ENCODE measurements around the gene LTBP1. TPM values are rescaled to one million over a fixed set of nuclear protein-coding genes. Genes with fewer than 3 reads are reported as not detected.

LTBP1 gene
- total RNA-seq, 1 experiment from 2014 or later: 12.5 TPM

DNA sequence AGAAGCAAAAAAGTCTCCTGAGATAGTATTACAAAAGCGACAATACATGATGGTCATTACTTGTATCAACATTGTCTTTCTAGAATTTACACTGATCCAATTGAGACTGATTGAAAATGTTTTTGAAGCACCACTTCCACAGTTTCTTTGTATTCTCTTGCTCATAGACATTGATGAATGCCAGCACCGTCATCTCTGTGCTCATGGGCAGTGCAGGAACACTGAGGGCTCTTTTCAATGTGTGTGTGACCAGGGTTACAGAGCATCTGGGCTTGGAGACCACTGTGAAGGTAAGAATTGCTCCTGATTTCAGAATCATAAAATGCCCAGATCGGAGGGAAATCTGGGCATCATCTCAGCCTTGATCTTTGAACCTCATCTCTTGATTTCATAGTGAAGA, 354.6 kb downstream of the LTBP1 start:
- no peaks in the 10 kb centered on the region; the same call in 1 of the 2 replicates for H3K4me1 ChIP-seq (ENCODE audit: control insufficient read depth, insufficient read depth, low read length)
- ATAC-seq (no peak), DNase-seq (ENCODE audit: low read depth, low spot score) (no peak)
- intact Hi-C loops (cut with micrococcal nuclease; ENCODE audit: unreplicated experiment): no loop called here
- ChIA-PET POLR2A (no interaction called here), CTCF (no interaction called here)
- H3K4me3 ChIP-seq (ENCODE audit: low read depth in 2 of 2, low read length in 2 of 2): no peak overlapping the region
- H3K27ac ChIP-seq (ENCODE audit: low read length): no peak overlapping the region
- no peaks in the 10 kb centered on the region for H3K36me3 ChIP-seq (ENCODE audit: control insufficient read depth, insufficient read depth, low read length)
- H3K27me3 ChIP-seq (ENCODE audit: control insufficient read depth, insufficient read depth, low read length): no peaks in the 10 kb centered on the region
- in situ Hi-C loops (cut with HindIII; ENCODE audit: low pct_unique_long_range_greater_than_20kb, low sequenced_read_pairs): no loop called here
- TF ChIP-seq SIN3A (IDR thresholded peaks at IDR 0.05; ENCODE audit: borderline replicate concordance, insufficient read depth, low read depth, low read length): no peak
- no peak for TF ChIP-seq CTCF (IDR thresholded peaks at IDR 0.05)
- no peak for TF ChIP-seq TCF7L2 (IDR thresholded peaks at IDR 0.05; ENCODE audit: low read depth, low read length)
- TF ChIP-seq, protein P1, sequence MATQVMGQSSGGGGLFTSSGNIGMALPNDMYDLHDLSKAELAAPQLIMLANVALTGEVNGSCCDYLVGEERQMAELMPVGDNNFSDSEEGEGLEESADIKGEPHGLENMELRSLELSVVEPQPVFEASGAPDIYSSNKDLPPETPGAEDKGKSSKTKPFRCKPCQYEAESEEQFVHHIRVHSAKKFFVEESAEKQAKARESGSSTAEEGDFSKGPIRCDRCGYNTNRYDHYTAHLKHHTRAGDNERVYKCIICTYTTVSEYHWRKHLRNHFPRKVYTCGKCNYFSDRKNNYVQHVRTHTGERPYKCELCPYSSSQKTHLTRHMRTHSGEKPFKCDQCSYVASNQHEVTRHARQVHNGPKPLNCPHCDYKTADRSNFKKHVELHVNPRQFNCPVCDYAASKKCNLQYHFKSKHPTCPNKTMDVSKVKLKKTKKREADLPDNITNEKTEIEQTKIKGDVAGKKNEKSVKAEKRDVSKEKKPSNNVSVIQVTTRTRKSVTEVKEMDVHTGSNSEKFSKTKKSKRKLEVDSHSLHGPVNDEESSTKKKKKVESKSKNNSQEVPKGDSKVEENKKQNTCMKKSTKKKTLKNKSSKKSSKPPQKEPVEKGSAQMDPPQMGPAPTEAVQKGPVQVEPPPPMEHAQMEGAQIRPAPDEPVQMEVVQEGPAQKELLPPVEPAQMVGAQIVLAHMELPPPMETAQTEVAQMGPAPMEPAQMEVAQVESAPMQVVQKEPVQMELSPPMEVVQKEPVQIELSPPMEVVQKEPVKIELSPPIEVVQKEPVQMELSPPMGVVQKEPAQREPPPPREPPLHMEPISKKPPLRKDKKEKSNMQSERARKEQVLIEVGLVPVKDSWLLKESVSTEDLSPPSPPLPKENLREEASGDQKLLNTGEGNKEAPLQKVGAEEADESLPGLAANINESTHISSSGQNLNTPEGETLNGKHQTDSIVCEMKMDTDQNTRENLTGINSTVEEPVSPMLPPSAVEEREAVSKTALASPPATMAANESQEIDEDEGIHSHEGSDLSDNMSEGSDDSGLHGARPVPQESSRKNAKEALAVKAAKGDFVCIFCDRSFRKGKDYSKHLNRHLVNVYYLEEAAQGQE (IDR thresholded peaks at IDR 0.05; ENCODE audit: insufficient read depth in 1 of 2, low read depth in 2 of 2, low read length in 1 of 2): no peak
- TF ChIP-seq POLR2AphosphoS5 (IDR thresholded peaks at IDR 0.05; ENCODE audit: low read depth, low read length): no peak
- BruUV-seq (replicated peaks): no TSS peak
- H3K9me3 ChIP-seq (ENCODE audit: control insufficient read depth, insufficient read depth, low read depth, low read length): no peaks in the 10 kb centered on the region

DNA sequence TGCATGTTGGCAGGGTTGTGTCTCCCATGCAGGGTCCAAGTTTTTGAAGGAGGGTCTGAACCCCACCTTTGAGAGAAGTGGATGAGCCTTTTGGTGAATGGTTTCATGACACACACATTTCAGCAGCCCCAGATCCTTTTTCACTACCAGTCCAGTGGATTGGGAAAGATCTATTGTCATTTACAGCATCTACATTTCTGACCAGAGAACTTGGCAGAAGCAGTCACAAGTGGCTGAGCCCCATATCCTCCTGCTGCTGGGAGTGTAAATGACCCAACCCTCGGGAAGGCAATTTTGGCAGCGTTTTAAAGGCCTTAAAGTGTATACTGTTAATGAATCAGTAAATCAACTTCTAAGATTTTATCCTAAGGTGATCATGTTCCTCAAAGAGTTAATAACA, 355.6 kb downstream of the LTBP1 start:
- no peak for TF ChIP-seq POLR2AphosphoS5 (IDR thresholded peaks at IDR 0.05; ENCODE audit: low read depth, low read length)
- TF ChIP-seq SIN3A (IDR thresholded peaks at IDR 0.05; ENCODE audit: borderline replicate concordance, insufficient read depth, low read depth, low read length): no peak
- no peak for TF ChIP-seq TCF7L2 (IDR thresholded peaks at IDR 0.05; ENCODE audit: low read depth, low read length)
- no peak for TF ChIP-seq CTCF (IDR thresholded peaks at IDR 0.05)
- TF ChIP-seq, protein P1 (IDR thresholded peaks at IDR 0.05; ENCODE audit: insufficient read depth in 1 of 2, low read depth in 2 of 2, low read length in 1 of 2): no peak
- no peaks in the 10 kb centered on the region; the same call in 1 of the 2 replicates for H3K4me1 ChIP-seq (ENCODE audit: control insufficient read depth, insufficient read depth, low read length)
- H3K9me3 ChIP-seq (ENCODE audit: control insufficient read depth, insufficient read depth, low read depth, low read length): no peaks in the 10 kb centered on the region
- BruUV-seq (replicated peaks): no TSS peak
- no peak overlapping the region for H3K4me3 ChIP-seq (ENCODE audit: low read depth in 2 of 2, low read length in 2 of 2)
- intact Hi-C loops (cut with micrococcal nuclease; ENCODE audit: unreplicated experiment) (no loop called here), in situ Hi-C loops (cut with HindIII; ENCODE audit: low pct_unique_long_range_greater_than_20kb, low sequenced_read_pairs) (no loop called here)
- POLR2A ChIA-PET: no interaction called here
- no peaks in the 10 kb centered on the region for H3K36me3 ChIP-seq (ENCODE audit: control insufficient read depth, insufficient read depth, low read length)
- no peaks in the 10 kb centered on the region for H3K27me3 ChIP-seq (ENCODE audit: control insufficient read depth, insufficient read depth, low read length)
- DNase-seq (ENCODE audit: low read depth, low spot score) (no peak), ATAC-seq (no peak)
- no peak overlapping the region for H3K27ac ChIP-seq (ENCODE audit: low read length)
- CTCF ChIA-PET: no interaction called here

All from Panc1 (cell line).